Brain microvascular endothelial cell (primary cell): Measurements from ENCODE around the gene ZNF560.
A peak's percentile ranks its signal among the peaks of the same experiment; 100 is the strongest.

Source experiments
- DNase-seq: peaks from one replicate; pipeline ENCODE4 v3.0.0-alpha.2; 2020
- H3K27ac ChIP-seq: fragments of 250-450 bp; sonication (Bioruptor Pico); 2 replicates; pipeline ENCODE4 v1.5.1; 2020; ENCODE audit warnings: mild to moderate bottlenecking, moderate library complexity
- H3K27me3 ChIP-seq: fragments of 250-450 bp; sonication (Bioruptor Pico); replicated peaks from 2 replicates; pipeline ENCODE4 v1.5.1; 2020; ENCODE audit warnings: mild to moderate bottlenecking
- H3K36me3 ChIP-seq: fragments of 250-450 bp; sonication (Bioruptor Pico); replicated peaks from 2 replicates; pipeline ENCODE4 v1.5.1; 2020; ENCODE audit warnings: mild to moderate bottlenecking
- H3K4me3 ChIP-seq: 2 replicates; pipeline ENCODE4 v1.5.1; 2011; ENCODE audit warnings: low read depth, mild to moderate bottlenecking, control low read depth, low read length, moderate library complexity
- CTCF ChIP-seq: IDR thresholded peaks from 2 replicates; pipeline ENCODE4 v1.5.1; 2011; ENCODE audit warnings: low read depth, mild to moderate bottlenecking, moderate library complexity, low read length, control low read depth, inconsistent platforms; ENCODE audit errors: missing control alignments
- in situ Hi-C: cut with HindIII; loops from 2 replicates; pipeline ENCODE4 v1.10.0; 2017; ENCODE audit warnings: low sequenced_read_pairs, low pct_ligation_motif_present

ZNF560 gene

GRCh38 chr19:9531933-9532332, 33.5 kb upstream of the ZNF560 start:
- Histone ChIP-seq H3K36me3 (peaks cover 96% of the 10 kb centered on the region), H3K27ac (no peak overlapping the region), H3K27me3 (no peaks in the 10 kb centered on the region), H3K4me3 (no peak overlapping the region)
- no peak for TF ChIP-seq CTCF
- peak; percentile 12 for DNase-seq
- in situ Hi-C loops, result no loop called here

GRCh38 chr19:9528757-9529336, 30.4 kb upstream of the ZNF560 start:
- in situ Hi-C loops, result no loop called here
- no peak for DNase-seq
- Histone ChIP-seq H3K27me3 (no peaks in the 10 kb centered on the region), H3K27ac (no peak overlapping the region), H3K36me3 (peaks cover 82% of the 10 kb centered on the region), H3K4me3 (no peak overlapping the region)
- no peak for TF ChIP-seq CTCF

GRCh38 chr19:9523885-9524474, 25.6 kb upstream of the ZNF560 start:
- in situ Hi-C loops, result no loop called here
- no peak for TF ChIP-seq CTCF
- no peak overlapping the region for H3K27ac ChIP-seq
- no peaks in the 10 kb centered on the region for H3K27me3 ChIP-seq
- H3K36me3 ChIP-seq, result peaks cover 33% of the 10 kb centered on the region
- no peak for DNase-seq
- H3K4me3 ChIP-seq, result no peak overlapping the region

GRCh38 chr19:9507285-9507684, 8.9 kb upstream of the ZNF560 start:
- no peak overlapping the region for H3K27ac ChIP-seq
- H3K36me3 ChIP-seq, result no peaks in the 10 kb centered on the region
- TF ChIP-seq CTCF, result no peak
- H3K4me3 ChIP-seq, result no peak overlapping the region
- no peak for DNase-seq
- in situ Hi-C loops, result no loop called here
- no peaks in the 10 kb centered on the region for H3K27me3 ChIP-seq

GRCh38 chr19:9500796-9501195, 2.4 kb upstream of the ZNF560 start:
- H3K36me3 ChIP-seq, result no peaks in the 10 kb centered on the region
- TF ChIP-seq CTCF, result no peak
- in situ Hi-C loops, result no loop called here
- no peak overlapping the region for H3K4me3 ChIP-seq
- DNase-seq, result no peak
- H3K27me3 ChIP-seq, result no peaks in the 10 kb centered on the region
- H3K27ac ChIP-seq, result no peak overlapping the region

- TF ChIP-seq CTCF, result no peak
- in situ Hi-C loops, result no loop called here
- Histone ChIP-seq H3K36me3 (no peaks in the 10 kb centered on the region), H3K4me3 (no peak overlapping the region), H3K27ac (no peak overlapping the region), H3K27me3 (no peaks in the 10 kb centered on the region)
- DNase-seq, result no peak
Measured at GRCh38 chr19:9494096-9494495, 4.3 kb downstream of the ZNF560 start.
